Heart right ventricle (tissue), 16 donors: ENCODE data around the gene P2RY8. TPM values are rescaled to one million over a fixed set of nuclear protein-coding genes. Genes with fewer than 3 reads are reported as not detected.
"Not testable (repeated sequence)": the region's sequence is repeated elsewhere in the genome, so short reads cannot be mapped to it uniquely, and the experiment has no call there.

Experiments
- ATAC-seq, 8 donors: fragments of 200-7000 bp; cut with Tn5 transposase; one replicate each; pipeline ENCODE4 v1.9.1; 2020; ENCODE audit warnings: mild to moderate bottlenecking in 8 of 8, moderate library complexity in 8 of 8, moderate number of reproducible peaks in 1 of 8
- DNase-seq, 2 donors: peaks; one replicate each; pipeline ENCODE4 v3.0.0-alpha.2; 2020
- H3K27ac ChIP-seq, 10 donors: fragments of 200-600 bp; sonication (generic) in 2 of 10; one replicate each; pipeline versions ENCODE4 v1.5.0 to v1.8.0; 2020 to 2022; ENCODE audit warnings: mild to moderate bottlenecking in 3 of 10
- H3K27me3 ChIP-seq, 7 donors: fragments of 200-600 bp; one replicate each; pipeline ENCODE4 v1.8.0; 2021 to 2022; ENCODE audit warnings: mild to moderate bottlenecking in 2 of 7
- H3K36me3 ChIP-seq, 9 donors: fragments of 200-600 bp; sonication (generic) in 1 of 9; one replicate each; pipeline versions ENCODE4 v1.5.0 to v1.8.0; 2020 to 2022; ENCODE audit warnings: mild to moderate bottlenecking in 2 of 9
- H3K4me1 ChIP-seq, 9 donors: fragments of 200-600 bp; sonication (generic) in 1 of 9; one replicate each; pipeline versions ENCODE4 v1.5.0 to v1.8.0; 2020 to 2022; ENCODE audit warnings: mild to moderate bottlenecking in 4 of 9
- H3K4me3 ChIP-seq, 10 donors: fragments of 200-600 bp; sonication (generic) in 2 of 10; one replicate each; pipeline versions ENCODE4 v1.5.0 to v1.8.0; 2020 to 2022; ENCODE audit warnings: mild to moderate bottlenecking in 7 of 10, moderate library complexity in 2 of 10
- H3K9me3 ChIP-seq, 11 donors: fragments of 200-600 bp in 10 of 11; sonication (generic) in 2 of 11; one replicate each; pipeline versions ENCODE4 v1.5.0 to v1.8.0; 2013 to 2022; ENCODE audit warnings: mild to moderate bottlenecking in 2 of 11, control low read depth in 1 of 11, moderate library complexity in 1 of 11
- WGBS, 2 donors: extraction: QIAGEN DNeasy Blood & Tissue Kit; methylation state at CpG; one replicate each; pipeline ENCODE4 v1.1.7; 2013; ENCODE audit warnings: inconsistent platforms in 1 of 2; 5-methylcytosine and 5-hydroxymethylcytosine counted together
- intact Hi-C, 10 donors: fragments of 100-400 bp; cut with DNase I; formaldehyde crosslinking; loops; one replicate each; pipeline versions ENCODE4 v1.11.1 to v1.14.2; 2022
- polyA plus RNA-seq, 2 donors: library from polyadenylated mRNA; stranded (reverse); fragments of 200-250 nt; gene quantifications; one replicate each; pipeline ENCODE4 v1.2.3, GENCODE V29; 2013
- total RNA-seq, 10 donors: library from RNA; stranded (reverse); fragmentation: NEBNext Ultra II Directional in 3 of 10; extraction: Animal tissue kit (Norgen Biotek cat#: 25700) in 3 of 10; gene quantifications; one replicate each; pipeline versions ENCODE4 v1.2.1 to v1.2.4, GENCODE V29; 2021 to 2023
- TF ChIP-seq, protein P1 (sequence below), 9 donors: fragments of 200-600 bp; sonication (generic) in 2 of 9; IDR thresholded peaks; one replicate each; pipeline versions ENCODE4 v1.5.0 to v1.8.0; 2021 to 2022; ENCODE audit warnings: antibody characterized with exemption in 9 of 9, mild to moderate bottlenecking in 5 of 9, moderate library complexity in 1 of 9
- donor health status: Arrhythmogenic right ventricular cardiomyopathy.
- donor health status: ischemic (EF 13 %, LVEDD 7.1; RV severe dilation, severe dysfunction).
- donor health status: healthy with polysubstance abuse.
- donor health status: DM: no; HTN: yes; CAD: no.
- donor health status: DM: no; HTN: no; CAD: no.
- donor health status: ischemic (EF 25% LVEDD 6.9; RV normal size, moderate dysfunction).
- donor health status: ischemic (EF 25% LVEDD 5.7; RV mildly dilated, moderate dysfunction).
- donor health status: healthy.
- donor health status: DM: yes; HTN: yes; CAD: no.
- donor health status: Ischemic cardiomyopathy.
- donor health status: ischemic (EF 35%, LVEDD 5.7; RV mildly dilated, moderate dysfunction).
- donor health status: nonischemic (EF 11% LVEDD 7.7; RV severe dilation, severe dysfunction).
- donor health status: DM: yes; HTN: yes; CAD: no.
- donor health status: PGD.
- donor health status: ischemic (EF 29% LVEDD 5.4; RV normal size, mild dysfunction).
- donor health status: nonischemic (EF 23%, LVEDD 6.1; RV moderate dilation, normal function).

Gene P2RY8
- total and polyA plus RNA-seq, 12 donors: 1.0 to 6.7 (median 4.0) TPM

GRCh38 chrX:1476682-1477081 is 60.3 kb downstream of the P2RY8 start:
- H3K27ac ChIP-seq: no peak overlapping the region
- no peaks in the 10 kb centered on the region for H3K36me3 ChIP-seq
- no peak overlapping the region for H3K4me3 ChIP-seq
- H3K27me3 ChIP-seq: no peaks in the 10 kb centered on the region
- H3K4me1 ChIP-seq: peaks cover 0 to 23% (median 7%) of the 10 kb centered on the region in 9 donors
- DNase-seq: no peak
- ATAC-seq: no peak
- TF ChIP-seq, protein P1, sequence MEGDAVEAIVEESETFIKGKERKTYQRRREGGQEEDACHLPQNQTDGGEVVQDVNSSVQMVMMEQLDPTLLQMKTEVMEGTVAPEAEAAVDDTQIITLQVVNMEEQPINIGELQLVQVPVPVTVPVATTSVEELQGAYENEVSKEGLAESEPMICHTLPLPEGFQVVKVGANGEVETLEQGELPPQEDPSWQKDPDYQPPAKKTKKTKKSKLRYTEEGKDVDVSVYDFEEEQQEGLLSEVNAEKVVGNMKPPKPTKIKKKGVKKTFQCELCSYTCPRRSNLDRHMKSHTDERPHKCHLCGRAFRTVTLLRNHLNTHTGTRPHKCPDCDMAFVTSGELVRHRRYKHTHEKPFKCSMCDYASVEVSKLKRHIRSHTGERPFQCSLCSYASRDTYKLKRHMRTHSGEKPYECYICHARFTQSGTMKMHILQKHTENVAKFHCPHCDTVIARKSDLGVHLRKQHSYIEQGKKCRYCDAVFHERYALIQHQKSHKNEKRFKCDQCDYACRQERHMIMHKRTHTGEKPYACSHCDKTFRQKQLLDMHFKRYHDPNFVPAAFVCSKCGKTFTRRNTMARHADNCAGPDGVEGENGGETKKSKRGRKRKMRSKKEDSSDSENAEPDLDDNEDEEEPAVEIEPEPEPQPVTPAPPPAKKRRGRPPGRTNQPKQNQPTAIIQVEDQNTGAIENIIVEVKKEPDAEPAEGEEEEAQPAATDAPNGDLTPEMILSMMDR (IDR thresholded peaks at IDR 0.05): no peak
- WGBS, 2 donors: 94 to 95% methylated on average over 5 of the region's 5 CpGs
- intact Hi-C loops: no loop called here
- H3K9me3 ChIP-seq: peaks cover 0 to 24% (median 3%) of the 10 kb centered on the region in 11 donors

GRCh38 chrX:1475881-1476280 is 61.1 kb downstream of the P2RY8 start:
- no peak for DNase-seq
- WGBS, 2 donors: 98 to 100% methylated on average over 1 of the region's 1 CpG

GRCh38 chrX:1475481-1475880 is 61.5 kb downstream of the P2RY8 start:
- Histone ChIP-seq H3K27ac (no peak overlapping the region), H3K36me3 (no peaks in the 10 kb centered on the region), H3K4me3 (no peak overlapping the region), H3K9me3 (peaks cover 0 to 22% (median 3%) of the 10 kb centered on the region in 11 donors), H3K4me1 (peaks cover 0 to 18% (median 0%) of the 10 kb centered on the region in 9 donors), H3K27me3 (peaks cover 0 to 2% (median 0%) of the 10 kb centered on the region in 7 donors)
- DNase-seq: no peak
- ATAC-seq: no peak
- TF ChIP-seq, protein P1 (IDR thresholded peaks at IDR 0.05): no peak
- 94 to 96% methylated on average over 4 of the region's 4 CpGs for WGBS, 2 donors
- intact Hi-C loops: no loop called here

More at GRCh38 chrX:1475881-1476280, 61.1 kb downstream of the P2RY8 start:
- no peak for ATAC-seq
- Histone ChIP-seq H3K9me3 (peaks cover 0 to 24% (median 3%) of the 10 kb centered on the region in 11 donors), H3K27me3 (no peaks in the 10 kb centered on the region), H3K4me3 (no peak overlapping the region), H3K36me3 (no peaks in the 10 kb centered on the region), H3K27ac (no peak overlapping the region), H3K4me1 (peaks cover 0 to 22% (median 0%) of the 10 kb centered on the region in 9 donors)
- TF ChIP-seq, protein P1 (IDR thresholded peaks at IDR 0.05): no peak
- intact Hi-C loops: no loop called here

DNA sequence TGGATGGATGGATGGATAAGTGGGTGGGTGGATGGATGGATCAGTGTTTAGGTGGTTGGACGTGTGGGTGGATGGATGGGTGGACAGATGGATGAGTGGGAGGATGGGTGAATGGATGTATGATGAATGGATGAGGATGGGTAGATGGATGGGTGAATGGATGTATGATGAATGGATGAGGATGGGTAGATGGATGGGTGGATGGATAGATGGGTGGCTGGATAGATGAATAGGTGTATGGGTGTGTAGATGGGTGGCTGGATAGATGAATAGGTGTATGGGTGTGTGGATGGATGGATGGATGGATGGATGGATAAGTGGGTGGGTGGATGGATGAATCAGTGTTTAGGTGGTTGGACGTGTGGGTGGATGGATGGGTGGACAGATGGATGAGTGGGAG is 62.4 kb downstream of the P2RY8 start:
- H3K36me3 ChIP-seq, intact Hi-C loops, H3K4me3 ChIP-seq, DNase-seq, ATAC-seq, H3K27me3 ChIP-seq, H3K27ac ChIP-seq: not testable (repeated sequence)
- H3K9me3 ChIP-seq: peaks cover 0 to 13% (median 2%) of the 10 kb centered on the region in 11 donors
- 70 to 77% methylated on average over 2 of the region's 2 CpGs for WGBS, 2 donors
- H3K4me1 ChIP-seq: peaks cover 0 to 10% (median 0%) of the 10 kb centered on the region in 9 donors

DNA sequence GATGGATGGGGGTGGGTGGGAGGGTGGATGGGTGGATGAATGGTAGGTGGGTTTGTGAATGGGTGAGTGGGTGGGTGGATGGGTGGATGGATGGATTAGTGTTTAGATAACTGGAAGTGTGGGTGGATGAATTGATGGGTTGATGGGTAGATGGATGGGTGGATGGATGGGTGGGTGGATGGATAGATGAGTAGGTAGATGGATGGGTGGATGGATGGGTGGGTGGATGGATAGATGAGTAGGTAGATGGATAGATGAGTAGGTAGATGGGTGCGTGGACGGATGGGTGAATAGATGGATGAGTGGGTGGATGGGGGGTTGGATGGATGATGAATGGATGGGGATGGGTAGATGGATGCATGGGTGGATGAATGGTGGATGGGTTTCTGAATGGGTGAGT is 64.0 kb downstream of the P2RY8 start:
- Histone ChIP-seq H3K4me1 (peaks cover 0 to 15% (median 0%) of the 10 kb centered on the region in 9 donors), H3K9me3 (peaks cover 0 to 4% (median 0%) of the 10 kb centered on the region in 11 donors), H3K4me3 (no peak overlapping the region), H3K27ac (no peak overlapping the region), H3K27me3 (peaks cover 0 to 19% (median 2%) of the 10 kb centered on the region in 7 donors), H3K36me3 (no peaks in the 10 kb centered on the region)
- no peak for ATAC-seq
- TF ChIP-seq, protein P1 (IDR thresholded peaks at IDR 0.05): no peak
- WGBS, 2 donors: 87 to 93% methylated on average over 2 of the region's 2 CpGs
- DNase-seq: peak in 1 of 2 donors; percentile 1
- intact Hi-C loops: no loop called here
